Stimulated activated CD8-positive, alpha-beta memory T cell treated with anti-CD3 and anti-CD28 coated beads, Interleukin-15, amount 100 ng/mL, for 48 hours (primary cell): ENCODE data around the gene CYTH4.

Experiments
- DNase-seq, 2 donors: peaks; one replicate each; pipeline ENCODE4 v3.0.0-alpha.2; 2020; ENCODE audit warnings: low read depth in 2 of 2

Gene CYTH4

DNA sequence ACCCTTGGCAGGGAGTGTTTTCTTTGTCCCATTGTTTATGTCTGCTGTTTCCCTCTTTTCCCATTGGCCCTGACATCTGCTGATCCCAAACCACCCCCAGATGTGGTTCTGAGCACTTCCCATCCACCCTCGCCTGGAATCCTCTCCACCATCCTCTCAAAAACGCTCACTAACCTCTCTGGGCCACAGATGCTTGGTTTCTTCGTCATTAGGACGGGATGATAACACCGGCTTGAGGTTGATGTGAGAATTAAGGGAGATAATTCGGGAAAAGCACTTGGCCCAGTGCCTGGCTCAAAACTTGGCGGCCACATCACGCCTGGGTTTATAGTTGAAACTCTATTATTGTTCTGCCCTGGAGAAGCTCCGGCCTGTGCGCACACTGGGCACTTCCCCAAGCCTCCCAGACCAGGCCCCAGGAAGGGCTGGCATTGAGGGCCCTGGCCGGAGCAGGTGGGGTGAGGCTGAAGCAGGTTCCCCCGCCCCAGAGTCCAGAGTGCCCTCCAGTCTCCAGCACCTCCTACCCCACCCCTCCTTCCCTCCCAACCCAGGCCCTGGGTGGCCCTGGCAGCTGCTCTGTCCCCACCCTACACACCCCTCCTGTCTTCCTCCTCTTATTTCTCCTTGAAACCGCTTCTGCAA lies 63.7 kb downstream of the CYTH4 start:
- no peak for DNase-seq

DNA sequence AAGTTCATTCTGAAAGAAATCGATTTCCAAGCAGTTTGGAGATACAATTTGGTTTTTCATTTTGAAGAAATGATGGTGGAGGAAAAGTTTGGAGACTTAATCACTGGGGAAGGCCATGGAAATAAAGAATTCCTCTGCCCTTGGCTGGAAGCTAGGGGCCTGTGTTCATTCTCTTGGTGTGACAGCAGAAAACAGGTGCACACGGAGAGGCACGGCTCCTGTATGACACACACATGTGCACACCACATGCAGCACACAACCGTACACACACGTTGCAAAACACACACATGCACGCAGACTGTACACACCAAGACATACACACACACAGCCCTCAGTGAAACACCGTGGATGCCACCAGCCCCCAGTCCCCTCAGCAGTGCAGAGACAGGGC lies 64.2 kb downstream of the CYTH4 start:
- DNase-seq: no peak

DNA sequence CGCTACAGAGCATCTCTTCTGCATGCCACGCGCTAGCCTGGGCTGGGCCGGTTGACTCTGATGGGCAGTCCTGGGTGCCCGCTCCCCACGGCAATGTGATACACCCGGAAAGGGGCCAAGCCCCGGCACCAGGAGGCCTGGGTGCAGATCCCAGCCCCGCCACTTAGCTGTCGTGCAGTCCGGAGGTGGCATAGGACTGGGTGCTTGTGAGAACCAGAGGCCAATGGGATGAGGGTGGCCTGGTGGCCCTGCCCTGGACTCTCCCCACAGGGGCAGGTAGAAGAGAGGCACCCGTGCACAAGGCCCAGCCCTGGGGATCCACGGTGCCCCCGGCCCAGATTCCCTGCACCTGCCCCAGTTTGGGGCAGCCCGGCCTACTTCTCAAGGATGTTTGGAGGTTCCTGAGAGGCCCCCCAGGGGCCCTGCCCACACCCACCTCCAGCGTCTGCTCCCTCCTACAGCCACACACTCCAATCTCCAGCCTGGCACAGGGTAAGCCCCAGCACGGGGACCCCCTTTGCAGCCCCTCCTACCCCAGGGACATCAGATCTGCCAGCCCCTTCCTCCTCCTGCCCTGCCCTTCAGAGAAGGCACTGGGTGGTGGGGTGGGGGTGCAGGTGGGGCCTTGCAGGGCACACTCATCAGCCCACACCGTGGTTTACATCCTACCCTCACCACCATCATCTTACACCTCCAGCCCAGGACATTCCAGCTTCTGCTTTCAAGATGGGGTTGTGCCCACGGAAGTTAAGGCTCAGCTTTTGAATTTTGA lies 66.9 kb downstream of the CYTH4 start:
- no peak for DNase-seq

DNA sequence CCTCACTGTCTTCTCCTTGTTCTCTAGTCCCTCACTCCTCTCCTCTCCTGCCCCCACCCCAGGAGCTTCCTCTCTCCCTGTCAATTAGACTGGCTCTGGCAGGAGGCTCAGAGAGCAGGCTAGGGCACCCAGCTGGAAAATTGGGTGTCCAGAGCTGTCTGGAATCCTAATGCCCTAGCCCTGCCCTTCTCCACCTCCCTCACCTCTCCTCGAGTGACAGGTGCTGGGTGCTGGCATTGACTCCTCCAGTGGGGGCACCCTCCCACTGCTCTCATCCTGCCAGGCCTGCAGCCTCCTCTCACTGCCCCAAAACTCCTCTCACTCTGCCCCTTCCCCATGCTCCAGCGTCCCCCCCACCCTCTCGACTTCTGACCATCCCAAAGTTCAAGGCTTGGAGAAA lies 68.9 kb downstream of the CYTH4 start:
- no peak for DNase-seq

DNA sequence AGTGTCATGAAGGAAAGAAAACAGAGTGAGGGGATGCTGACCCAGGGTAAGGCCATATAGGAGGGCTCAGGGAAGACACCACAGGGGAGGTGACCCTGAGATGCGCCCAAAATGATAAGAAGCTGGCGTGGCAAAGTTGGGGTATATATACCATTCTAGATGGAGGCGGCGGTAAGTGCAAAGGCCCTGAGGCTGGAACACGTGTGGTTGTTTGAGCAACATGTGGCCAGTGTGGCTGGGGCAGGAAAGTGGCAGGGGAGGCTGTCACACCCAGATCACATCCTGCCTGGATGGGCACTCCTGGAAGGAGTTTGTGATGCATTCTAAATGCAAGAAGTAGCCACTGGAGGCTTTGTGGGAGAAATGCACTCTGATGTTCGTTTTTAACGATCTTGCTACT lies 70.2 kb downstream of the CYTH4 start:
- no peak for DNase-seq

DNA sequence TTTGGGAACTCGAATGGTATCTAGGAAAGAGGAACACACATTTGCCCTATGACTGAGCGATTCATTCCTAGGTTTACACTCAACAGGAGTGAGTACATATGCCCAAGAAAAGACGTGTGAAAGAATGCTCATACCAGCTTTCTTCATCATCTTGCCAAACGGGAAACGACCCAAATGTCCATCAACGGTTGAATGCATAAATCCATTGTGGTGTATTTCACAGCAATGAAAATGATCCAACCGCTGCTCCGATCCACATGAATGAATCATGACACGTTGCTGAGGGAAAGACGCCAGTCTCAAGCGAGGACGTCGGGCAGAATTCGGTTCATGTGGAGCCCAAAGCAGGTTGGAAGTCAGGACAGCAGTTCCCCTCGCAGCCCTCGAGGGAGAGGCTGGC lies 71.5 kb downstream of the CYTH4 start:
- no peak for DNase-seq

DNA sequence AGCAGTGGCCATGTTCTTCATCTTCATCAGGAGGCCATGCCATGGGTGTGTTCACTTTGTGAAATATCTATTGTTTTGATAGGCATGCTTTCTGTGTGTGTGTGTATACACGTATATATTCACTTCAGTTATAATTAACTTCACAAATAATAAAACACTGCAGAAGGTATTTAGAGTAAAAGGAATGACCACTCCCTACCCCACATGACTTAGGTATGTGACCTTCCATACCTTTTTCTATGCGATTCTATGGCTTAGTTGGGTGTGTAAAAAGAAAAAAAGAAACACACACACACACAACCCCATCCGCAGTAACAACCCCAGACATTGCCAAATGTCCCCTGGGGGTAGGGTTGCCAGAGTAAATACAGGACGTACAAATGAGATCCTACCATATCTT lies 72.0 kb downstream of the CYTH4 start:
- no peak for DNase-seq

DNA sequence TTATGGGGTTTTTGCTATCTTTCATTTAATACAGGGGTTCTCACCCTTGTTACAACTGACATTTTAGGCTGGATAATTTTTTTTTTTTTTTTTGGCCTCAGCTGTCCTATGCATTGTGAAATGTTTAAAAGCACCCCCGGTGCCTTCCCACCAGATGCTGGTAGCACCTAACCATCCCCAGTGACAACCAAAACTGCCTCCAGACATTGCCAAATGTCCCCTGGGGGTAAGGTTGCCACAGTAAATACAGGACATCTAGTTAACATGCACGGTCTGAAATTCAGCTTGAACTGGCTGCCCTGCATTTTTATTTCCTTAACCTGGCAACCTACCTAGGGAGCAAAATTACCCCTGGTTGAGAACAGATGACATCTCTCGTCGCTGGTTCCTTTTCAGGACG lies 72.4 kb downstream of the CYTH4 start:
- no peak for DNase-seq

DNA sequence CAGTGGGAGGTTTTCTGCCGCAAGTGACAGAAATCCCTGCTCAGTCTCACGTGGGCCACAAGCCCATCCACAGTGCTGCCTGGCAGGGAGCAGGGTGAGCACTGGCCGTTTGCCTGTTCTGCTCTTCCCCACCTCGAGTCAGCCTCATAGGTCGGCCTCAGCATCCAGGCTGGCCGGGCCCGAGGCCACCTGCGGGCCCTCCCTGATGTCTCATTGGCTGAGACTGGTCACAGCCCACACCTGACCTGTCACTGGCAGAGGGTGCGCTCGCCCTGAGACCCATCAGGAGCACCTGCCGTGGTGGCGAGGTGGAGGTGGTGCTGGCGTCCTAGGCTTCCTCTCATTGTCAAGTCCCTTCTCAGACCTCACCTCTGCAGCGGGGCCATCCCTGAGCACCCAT lies 72.9 kb downstream of the CYTH4 start:
- DNase-seq: no peak

DNA sequence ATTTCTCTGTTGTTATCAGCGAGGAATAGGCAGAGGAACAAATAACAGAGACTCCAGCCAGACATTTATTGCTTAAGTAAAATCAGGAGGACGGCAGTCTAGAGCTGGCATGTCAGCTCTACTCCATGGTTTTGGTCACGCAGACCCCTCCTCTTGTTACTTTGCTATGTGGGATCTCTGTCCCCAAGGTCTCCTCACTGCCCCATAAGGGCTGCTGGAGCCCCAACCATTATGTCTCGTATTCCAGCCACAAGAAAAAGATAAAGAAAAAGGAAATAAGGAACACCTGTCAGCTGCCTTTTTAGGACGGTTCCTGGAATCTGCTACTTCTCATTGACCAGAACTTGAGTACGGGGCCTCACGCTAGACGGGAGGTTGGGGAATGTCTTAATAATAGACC lies 74.6 kb downstream of the CYTH4 start:
- DNase-seq: no peak

DNA sequence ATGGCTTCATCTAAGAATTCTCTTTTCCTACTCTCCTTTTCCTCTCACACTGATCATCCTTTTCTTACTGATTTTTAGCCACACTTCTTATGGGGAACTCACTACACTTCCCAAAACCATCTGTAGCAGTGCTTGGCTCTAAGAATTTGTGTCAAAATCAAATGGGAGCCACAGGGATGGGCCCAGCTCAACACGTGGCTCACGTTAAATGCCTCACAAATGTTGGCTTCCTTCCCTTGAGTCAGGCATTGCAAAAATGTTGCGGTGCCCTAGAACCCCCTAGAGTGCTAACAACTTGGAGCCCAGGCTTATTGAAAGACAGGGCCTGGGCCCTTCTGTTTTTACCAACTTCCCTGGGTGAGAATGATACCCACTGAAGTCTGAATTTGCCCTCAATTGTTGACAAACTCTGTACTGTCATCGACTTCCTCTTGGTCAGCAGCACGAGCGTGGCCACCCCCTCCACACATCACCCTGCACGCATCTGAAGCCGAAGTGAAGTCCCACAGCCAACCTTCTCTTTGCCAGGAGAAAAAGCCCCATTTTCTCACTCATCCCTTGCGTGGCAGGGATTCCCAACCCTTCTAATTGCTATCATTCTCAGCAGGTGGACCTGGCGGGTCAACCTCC lies 75.3 kb downstream of the CYTH4 start:
- DNase-seq: no peak

DNA sequence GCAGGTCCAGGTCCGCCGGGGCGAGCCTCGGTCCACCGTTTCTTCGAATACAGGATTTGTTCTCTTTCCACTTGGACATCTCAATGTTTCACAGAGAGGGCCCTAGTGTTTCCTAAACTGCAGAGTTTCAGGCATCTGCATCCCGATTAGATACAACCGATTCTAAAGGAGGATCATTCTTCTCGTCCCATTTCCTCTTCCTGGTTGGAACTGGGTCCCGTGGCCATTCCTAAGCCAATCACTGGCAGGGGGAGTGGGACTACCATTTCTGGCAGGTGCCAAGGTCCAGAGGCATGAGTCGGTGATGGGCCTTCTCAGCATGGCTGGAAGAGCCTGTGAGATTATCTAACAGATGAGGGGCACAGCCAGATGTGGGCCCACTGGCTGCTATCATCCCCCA lies 76.1 kb downstream of the CYTH4 start:
- DNase-seq: no peak

DNA sequence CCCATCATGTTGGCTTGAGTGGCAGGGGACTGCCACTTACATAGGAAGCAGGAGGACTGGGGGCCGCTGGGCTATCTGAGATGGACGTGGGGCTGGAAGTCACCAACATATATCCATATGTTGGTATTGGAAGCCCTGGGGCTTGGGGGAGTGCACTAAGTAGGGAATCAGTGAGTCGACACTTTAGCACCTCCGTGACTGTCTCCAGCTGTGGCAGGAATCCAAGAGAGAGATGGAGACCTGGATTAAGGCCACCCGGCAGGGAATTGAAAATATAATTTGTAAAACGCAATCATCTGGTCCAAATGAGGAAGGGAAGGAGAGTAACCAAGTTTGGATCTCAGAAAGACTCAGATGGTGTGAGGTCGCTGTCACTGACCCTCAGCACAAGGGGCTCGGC lies 76.6 kb downstream of the CYTH4 start:
- no peak for DNase-seq

DNA sequence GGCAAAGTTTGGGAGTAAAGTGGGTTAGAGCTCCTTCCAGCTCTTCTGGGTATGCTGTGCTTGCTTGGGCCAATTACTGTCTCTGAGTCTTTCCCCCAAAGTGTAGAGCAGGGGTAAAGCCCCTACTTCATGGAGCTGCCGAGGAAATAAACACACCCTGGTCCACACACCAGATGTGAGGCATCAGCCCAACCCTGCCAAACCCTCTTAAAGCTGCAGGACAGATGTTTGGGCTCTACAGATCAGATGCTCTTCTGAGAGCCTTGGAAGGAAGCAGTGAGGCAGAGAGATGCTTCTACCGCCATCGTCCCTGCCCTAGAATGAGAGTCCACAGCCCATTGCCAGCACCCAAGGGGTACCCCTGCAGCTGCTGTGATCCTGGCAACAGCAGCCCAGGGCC lies 80.3 kb downstream of the CYTH4 start:
- DNase-seq: no peak

DNA sequence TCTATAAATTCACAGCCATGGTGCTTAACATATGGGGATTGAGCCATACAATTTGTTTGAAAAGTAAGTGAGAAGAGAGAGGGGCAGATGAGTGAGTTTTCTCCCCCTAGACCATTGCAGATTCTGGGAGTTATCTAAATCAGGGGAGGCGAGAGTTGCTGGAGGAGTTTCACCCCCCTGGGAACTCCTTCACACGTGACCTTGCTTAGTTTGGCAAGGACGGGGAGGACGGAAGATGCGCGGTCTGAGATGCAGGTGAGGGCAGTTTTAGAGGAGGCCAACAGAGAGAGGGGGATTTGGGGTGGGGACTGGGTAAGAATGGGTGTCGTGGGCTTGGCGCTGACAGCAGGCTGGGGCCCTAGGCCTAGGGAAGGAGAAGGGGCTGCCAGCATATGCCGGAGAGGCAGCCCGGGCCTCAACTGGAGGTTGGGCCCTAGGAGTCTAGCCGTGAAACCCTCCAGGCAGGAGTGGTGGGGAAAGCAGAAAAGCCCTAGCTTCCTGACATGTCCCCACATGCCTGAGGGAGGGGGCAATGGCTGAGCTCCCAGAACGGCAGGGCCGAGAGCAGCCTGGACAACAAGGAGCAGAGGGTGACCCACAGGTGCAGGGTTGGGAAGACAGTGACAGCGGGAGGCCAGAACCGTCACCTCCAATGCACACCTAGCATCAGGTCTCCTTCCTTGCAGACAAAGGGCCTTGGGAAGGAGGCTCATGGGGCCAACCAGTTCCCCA lies 81.1 kb downstream of the CYTH4 start:
- DNase-seq: no peak
